NCI-H2081 treated with DMSO at 0.1 percent for 48 hours (cell line): ENCODE data around the gene FGFBP3.
"Not testable (repeated sequence)": the region's sequence is repeated elsewhere in the genome, so short reads cannot be mapped to it uniquely, and the experiment has no call there.

Source experiments
- DNase-seq: peaks from one replicate; lab custom pipeline; 2025; lab: John Stamatoyannopoulos, UW

Gene FGFBP3

GRCh38 chr10:91901784-91902677 lies 7.3 kb downstream of the FGFBP3 start:
- DNase-seq = no peak

DNA sequence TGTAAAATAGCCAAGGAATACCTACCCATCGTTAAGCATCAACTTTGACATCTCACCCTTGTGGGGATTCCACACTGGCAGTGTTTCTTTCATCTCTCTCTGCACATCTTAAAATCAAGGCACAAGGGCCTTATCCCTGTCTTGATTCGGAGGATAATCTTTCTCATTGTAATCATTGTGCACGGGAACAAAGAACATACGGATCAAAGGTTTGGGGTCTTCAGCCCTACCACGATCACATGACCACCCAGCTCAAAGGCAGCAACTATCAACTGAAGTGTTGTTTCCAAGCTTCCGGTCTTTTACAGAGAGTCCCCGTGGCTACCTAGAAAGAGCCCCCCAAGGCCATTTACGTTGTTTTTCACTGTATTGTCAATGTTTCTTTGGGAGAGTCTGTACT lies 11.9 kb downstream of the FGFBP3 start:
- no peak for DNase-seq

- DNase-seq = no peak
These were observed 13.0 kb downstream of the FGFBP3 start for GRCh38 chr10:91896212-91896756.

GRCh38 chr10:91894261-91894685 lies 15.0 kb downstream of the FGFBP3 start:
- not testable (repeated sequence) for DNase-seq

- DNase-seq = no peak
These were observed 16.2 kb downstream of the FGFBP3 start for GRCh38 chr10:91893051-91893450.

GRCh38 chr10:91891125-91892001 lies 17.9 kb downstream of the FGFBP3 start:
- no peak for DNase-seq

DNA sequence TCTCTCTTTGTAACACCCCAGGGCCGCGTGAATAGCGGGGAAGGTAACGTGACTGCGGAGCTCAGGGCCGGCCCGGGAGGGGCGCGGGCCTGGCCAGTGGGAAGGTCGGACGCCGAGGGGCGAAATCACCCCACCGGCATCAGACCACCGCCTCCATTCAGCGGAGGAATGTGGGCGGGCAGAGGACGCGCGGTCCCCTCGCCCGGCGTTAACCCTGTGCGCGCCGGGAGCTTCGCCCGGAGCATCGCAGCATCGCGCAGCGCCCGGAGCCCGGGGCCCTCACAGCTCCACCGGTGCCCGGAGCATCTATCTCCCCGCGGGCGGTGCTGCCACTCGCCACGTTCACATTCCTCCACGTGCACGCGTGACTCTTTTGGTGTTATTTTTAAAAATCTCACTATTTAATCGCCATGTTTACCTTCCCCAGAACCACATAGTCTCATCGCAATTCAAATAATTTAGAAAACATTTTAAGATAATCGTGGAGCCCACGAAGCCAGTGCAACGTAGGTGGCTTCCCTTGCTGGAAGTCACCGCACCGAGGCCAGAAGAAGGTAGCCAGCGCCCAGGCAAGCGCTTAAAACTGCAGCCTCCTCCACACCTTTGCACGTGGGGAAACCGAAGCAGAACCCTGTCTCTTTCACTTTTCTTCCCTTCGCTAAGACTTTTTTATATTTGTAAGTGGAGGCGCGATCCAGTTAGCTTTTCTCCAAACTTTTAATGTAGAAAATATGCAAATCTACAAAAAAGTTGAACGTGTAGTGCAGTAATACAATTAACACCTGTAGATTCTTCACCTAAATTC lies 21.8 kb downstream of the FGFBP3 start:
- no peak for DNase-seq

GRCh38 chr10:91886954-91887271 lies 22.4 kb downstream of the FGFBP3 start:
- DNase-seq = no peak

GRCh38 chr10:91885362-91886079 lies 23.8 kb downstream of the FGFBP3 start:
- no peak for DNase-seq

- DNase-seq = no peak
These were observed 24.8 kb downstream of the FGFBP3 start for GRCh38 chr10:91884536-91884935.

- DNase-seq = no peak
These were observed 25.5 kb downstream of the FGFBP3 start for GRCh38 chr10:91883549-91884444.

DNA sequence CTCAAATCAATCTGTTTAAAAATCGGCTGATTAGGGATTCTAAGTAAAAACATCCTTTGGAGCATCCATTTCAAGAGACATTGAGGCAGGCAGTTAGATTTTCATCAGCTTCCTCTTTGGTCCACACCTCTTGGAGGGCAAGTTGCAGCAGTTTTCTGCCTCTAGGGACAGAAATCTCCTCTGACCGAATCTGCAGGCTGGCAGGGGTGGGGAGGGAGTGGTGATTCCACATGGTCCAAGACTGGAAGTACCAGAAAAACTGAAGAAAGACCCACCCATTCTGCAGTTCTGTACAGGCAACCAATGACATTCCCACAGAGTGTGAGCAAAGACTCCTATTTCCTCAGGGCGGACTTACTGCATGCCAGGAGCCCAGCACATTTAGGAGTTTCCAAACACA lies 29.0 kb downstream of the FGFBP3 start:
- DNase-seq = no peak

DNA sequence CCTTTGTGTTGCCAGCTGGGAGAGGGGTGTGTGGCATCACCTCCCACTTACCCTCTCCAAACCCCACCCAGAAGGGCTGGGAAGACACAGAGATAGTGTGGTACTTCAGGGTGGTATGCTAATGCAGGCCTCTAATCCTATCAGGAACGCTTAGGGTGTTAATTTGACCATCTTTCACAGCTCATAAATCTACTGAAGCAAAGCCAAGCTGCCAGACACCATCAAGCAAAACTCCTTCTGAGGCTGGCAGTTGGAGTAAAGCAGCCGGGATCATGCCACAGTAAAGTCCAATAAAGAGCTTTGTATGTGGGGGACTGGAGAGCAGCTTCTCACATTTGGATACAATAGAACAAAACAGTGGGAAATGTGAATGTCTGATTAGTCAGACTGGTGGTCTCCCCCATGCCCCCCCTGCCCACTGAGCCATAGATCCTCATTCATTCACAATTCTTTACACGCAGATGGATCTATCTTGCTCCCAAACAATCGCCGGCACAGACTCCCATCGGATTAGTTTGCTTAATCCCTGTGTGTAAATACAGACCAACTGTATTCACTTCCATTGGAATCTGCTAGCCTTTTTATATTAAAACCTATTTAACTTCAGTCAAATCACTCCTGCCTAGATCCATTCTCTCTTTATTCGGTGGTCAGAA lies 29.6 kb downstream of the FGFBP3 start:
- DNase-seq = no peak

GRCh38 chr10:91875779-91876178 lies 33.5 kb downstream of the FGFBP3 start:
- no peak for DNase-seq

- no peak for DNase-seq
These were observed 34.1 kb downstream of the FGFBP3 start for GRCh38 chr10:91875156-91875555.

- no peak for DNase-seq
These were observed 43.7 kb downstream of the FGFBP3 start for GRCh38 chr10:91865562-91866081.

DNA sequence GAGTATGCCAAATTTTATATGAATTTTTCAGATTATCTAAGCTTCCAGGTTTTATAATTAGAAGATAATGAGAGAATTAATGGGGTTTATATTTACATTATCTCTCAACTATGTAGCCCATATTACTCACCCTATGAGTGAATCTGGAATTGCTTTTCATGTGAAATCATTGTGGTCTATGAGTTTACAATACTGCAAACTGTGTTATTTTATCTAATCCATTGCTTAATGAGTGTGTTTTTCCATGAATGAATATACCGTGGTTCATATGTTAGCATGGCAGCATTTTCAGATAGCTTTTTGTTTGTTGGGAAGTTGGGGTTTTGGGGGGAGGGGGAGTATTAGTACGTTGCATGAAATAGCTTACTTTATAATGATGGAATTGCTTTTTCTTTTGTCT lies 44.5 kb downstream of the FGFBP3 start:
- no peak for DNase-seq

DNA sequence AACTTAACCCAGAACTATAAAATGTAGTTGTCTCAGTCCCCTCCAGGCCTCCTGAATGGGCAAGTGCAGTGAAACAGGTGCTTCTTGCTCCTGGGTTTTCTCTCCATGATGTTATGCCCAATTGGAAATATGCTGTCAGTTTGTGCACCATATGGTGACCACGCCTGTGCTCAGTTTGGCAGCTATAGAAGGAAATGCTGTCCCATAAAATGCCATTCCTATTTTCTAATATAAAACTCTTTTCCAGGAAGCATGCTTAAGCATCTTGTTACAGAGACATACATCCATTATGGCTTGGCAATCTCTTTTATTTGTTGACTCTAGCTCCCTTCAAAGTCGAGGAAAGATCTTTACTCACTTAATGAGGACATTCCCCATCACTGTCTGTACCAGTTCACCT lies 45.2 kb downstream of the FGFBP3 start:
- DNase-seq = no peak

GRCh38 chr10:91860885-91861284 lies 48.4 kb downstream of the FGFBP3 start:
- no peak for DNase-seq
